HG02759 (cell line): ENCODE measurements around the gene LMCD1.
A peak's percentile ranks its signal among the peaks of the same experiment; 100 is the strongest.

ENCODE experiments used
- ATAC-seq: cut with Tn5 transposase; IDR thresholded peaks from one replicate; pipeline ENCODE4 v1.9.1; 2021; ENCODE audit warnings: mild to moderate bottlenecking, moderate library complexity; ENCODE audit not compliant: unreplicated experiment

LMCD1 gene

GRCh38 chr3:8608041-8608790 is 106.6 kb downstream of the LMCD1 start:
- no peak for ATAC-seq

GRCh38 chr3:8608791-8609467 is 107.3 kb downstream of the LMCD1 start:
- ATAC-seq = no peak

- no peak for ATAC-seq
Measured at GRCh38 chr3:8610951-8611350, 109.3 kb downstream of the LMCD1 start.

GRCh38 chr3:8617921-8618320 is 116.3 kb downstream of the LMCD1 start:
- no peak for ATAC-seq

- ATAC-seq = no peak
Measured at GRCh38 chr3:8618950-8619349, 117.3 kb downstream of the LMCD1 start.

GRCh38 chr3:8619548-8619947 is 117.9 kb downstream of the LMCD1 start:
- no peak for ATAC-seq

GRCh38 chr3:8621141-8621540 is 119.5 kb downstream of the LMCD1 start:
- ATAC-seq = no peak

- ATAC-seq = no peak
Measured at GRCh38 chr3:8621872-8622271, 120.2 kb downstream of the LMCD1 start.

- ATAC-seq = peak; percentile 93
Measured at GRCh38 chr3:8622873-8623691, 121.5 kb downstream of the LMCD1 start.

- ATAC-seq = no peak
Measured at GRCh38 chr3:8623741-8624140, 122.1 kb downstream of the LMCD1 start.
